ENCODE results near the gene TMEM232. TPM values are rescaled to one million over a fixed set of nuclear protein-coding genes. Genes with fewer than 3 reads are reported as not detected.

TMEM232 gene
- total RNA-seq, 1 donor from 2014 or later: 0.79 TPM

DNA sequence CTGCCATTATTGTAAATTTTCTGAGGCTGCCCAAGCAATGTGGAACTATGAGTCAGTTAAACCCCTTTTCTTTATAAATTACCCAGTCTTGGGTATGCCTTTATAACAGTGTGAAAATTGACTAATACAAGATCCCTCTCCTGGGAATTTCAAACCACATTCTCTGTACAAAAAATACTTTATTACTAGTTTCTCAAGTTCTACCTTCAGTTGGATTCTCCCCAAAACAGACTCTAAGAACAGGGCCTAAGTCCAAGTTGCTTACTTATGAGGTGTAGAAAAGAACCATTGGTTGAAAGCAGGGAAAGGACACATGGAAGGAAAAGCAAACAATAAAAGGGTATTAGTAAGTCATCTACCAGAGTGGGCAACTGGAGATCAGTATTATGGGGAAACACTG, 343.2 kb downstream of the TMEM232 start:
- FAIRE-seq (no peak), DNase-seq (ENCODE audit: low read depth) (no peak)
- H3K36me3 ChIP-seq (ENCODE audit: control insufficient read depth, insufficient read depth, low read length): no peaks in the 10 kb centered on the region
- H3K4me3 ChIP-seq (ENCODE audit: low read depth, low read length): no peak overlapping the region
- H3K27me3 ChIP-seq (ENCODE audit: control insufficient read depth, insufficient read depth, low read length): no peaks in the 10 kb centered on the region
- TF ChIP-seq, protein P1, sequence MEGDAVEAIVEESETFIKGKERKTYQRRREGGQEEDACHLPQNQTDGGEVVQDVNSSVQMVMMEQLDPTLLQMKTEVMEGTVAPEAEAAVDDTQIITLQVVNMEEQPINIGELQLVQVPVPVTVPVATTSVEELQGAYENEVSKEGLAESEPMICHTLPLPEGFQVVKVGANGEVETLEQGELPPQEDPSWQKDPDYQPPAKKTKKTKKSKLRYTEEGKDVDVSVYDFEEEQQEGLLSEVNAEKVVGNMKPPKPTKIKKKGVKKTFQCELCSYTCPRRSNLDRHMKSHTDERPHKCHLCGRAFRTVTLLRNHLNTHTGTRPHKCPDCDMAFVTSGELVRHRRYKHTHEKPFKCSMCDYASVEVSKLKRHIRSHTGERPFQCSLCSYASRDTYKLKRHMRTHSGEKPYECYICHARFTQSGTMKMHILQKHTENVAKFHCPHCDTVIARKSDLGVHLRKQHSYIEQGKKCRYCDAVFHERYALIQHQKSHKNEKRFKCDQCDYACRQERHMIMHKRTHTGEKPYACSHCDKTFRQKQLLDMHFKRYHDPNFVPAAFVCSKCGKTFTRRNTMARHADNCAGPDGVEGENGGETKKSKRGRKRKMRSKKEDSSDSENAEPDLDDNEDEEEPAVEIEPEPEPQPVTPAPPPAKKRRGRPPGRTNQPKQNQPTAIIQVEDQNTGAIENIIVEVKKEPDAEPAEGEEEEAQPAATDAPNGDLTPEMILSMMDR (IDR thresholded peaks at IDR 0.05; ENCODE audit: insufficient read depth, low read length, severe bottlenecking): no peak

DNA sequence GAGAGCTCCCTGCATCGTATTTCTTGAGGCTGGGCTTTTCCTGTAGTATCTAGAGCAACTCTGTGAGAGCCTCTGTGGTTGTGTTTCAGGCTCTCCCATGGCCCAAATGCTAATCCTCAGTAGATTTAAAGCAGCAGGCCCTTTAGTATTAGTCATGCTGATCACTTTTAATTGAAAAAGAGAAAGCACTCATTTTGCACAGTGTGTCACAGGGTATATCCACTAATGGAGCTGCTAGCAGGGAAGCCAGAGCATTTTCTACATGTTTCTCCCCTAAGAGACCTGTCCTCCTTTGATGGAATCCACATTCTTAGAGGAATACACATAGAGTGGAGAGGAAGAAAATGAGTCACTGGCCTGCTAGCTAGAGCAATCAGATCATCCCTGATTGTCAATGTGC, 348.5 kb downstream of the TMEM232 start:
- DNase-seq (ENCODE audit: low read depth) (peak; percentile 8), FAIRE-seq (no peak)

DNA sequence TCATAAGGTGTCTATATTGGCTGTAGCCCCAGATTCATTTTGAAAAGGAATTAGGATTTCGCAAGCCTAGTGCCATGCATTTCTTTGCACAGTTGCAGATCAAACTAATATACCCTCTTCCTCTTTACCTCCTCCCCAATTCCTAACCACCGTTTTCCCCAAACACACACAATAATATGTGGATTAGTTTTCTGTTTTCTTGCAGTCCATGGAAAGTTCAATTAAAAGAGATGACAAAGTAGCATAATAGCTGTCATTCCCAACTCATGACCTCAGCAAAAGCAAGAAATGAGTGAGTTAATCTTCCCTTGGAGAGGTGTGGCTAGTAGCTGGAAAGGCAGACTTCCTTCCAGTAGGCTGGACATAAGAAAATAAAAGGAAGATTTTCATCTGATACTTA, 349.1 kb downstream of the TMEM232 start:
- no peaks in the 10 kb centered on the region for H3K36me3 ChIP-seq (ENCODE audit: control insufficient read depth, insufficient read depth, low read length)
- H3K4me3 ChIP-seq (ENCODE audit: low read depth, low read length): no peak overlapping the region
- no peaks in the 10 kb centered on the region for H3K27me3 ChIP-seq (ENCODE audit: control insufficient read depth, insufficient read depth, low read length)
- TF ChIP-seq, protein P1 (IDR thresholded peaks at IDR 0.05; ENCODE audit: insufficient read depth, low read length, severe bottlenecking): no peak
- DNase-seq (ENCODE audit: low read depth) (no peak), FAIRE-seq (no peak)

More for the DNA sequence above, 348.5 kb downstream of the TMEM232 start:
- H3K36me3 ChIP-seq (ENCODE audit: control insufficient read depth, insufficient read depth, low read length): no peaks in the 10 kb centered on the region
- TF ChIP-seq, protein P1 (IDR thresholded peaks at IDR 0.05; ENCODE audit: insufficient read depth, low read length, severe bottlenecking): no peak
- no peaks in the 10 kb centered on the region for H3K27me3 ChIP-seq (ENCODE audit: control insufficient read depth, insufficient read depth, low read length)
- H3K4me3 ChIP-seq (ENCODE audit: low read depth, low read length): no peak overlapping the region

DNA sequence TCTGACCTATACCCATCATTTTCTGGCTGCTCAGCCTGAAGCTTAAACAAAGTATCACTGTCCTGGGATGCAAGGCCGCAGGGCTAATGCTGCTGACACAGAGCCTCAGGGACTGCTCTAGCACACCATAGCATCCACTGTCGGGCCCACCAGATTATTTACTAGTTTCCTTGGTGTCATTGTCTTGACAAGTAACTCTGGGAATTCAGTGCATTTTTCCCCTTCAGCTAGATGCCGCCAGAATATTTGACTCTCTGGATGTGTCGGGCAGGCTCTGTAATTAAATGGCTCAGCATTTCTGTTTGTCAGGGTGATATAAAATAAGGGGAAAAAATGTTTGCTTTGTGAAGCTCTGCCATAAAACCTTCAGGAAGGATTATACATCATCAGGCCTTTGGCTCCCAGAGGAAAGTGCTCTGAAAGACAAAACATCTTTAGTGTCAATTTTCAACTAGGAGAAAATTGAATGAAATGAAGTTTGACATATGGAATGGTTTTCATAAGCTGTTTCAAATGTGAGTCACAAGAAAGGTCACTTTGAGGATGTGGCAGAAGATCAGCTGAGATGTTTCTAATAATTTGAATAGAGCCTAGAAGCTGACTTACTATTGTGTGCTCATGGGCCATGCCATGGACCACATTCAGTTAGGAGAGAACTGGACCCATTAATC, 350.1 kb downstream of the TMEM232 start:
- Histone ChIP-seq H3K4me3 (ENCODE audit: low read depth, low read length) (no peak overlapping the region), H3K36me3 (ENCODE audit: control insufficient read depth, insufficient read depth, low read length) (no peaks in the 10 kb centered on the region), H3K27me3 (ENCODE audit: control insufficient read depth, insufficient read depth, low read length) (no peaks in the 10 kb centered on the region)
- FAIRE-seq (no peak), DNase-seq (ENCODE audit: low read depth) (no peak)
- TF ChIP-seq, protein P1 (IDR thresholded peaks at IDR 0.05; ENCODE audit: insufficient read depth, low read length, severe bottlenecking): no peak

DNA sequence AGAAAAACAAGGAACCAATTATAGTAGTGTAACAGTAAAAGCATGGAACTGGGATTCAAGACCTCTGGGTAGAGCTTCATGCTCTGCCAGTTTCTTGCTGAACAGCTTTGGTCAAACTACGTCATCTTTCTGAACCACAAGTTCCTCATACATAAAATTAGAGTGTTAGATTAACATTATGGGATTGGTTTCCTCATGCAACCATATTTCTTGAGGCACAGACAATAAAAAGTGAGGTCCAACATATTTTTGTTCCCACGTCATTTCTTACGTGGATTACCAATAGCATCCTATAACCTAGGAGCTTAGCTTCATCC, 354.8 kb downstream of the TMEM232 start:
- FAIRE-seq: no peak
- no peaks in the 10 kb centered on the region for H3K36me3 ChIP-seq (ENCODE audit: control insufficient read depth, insufficient read depth, low read length)
- TF ChIP-seq, protein P1 (IDR thresholded peaks at IDR 0.05; ENCODE audit: insufficient read depth, low read length, severe bottlenecking): no peak

More for the DNA sequence above, 354.8 kb downstream of the TMEM232 start:
- no peak overlapping the region for H3K4me3 ChIP-seq (ENCODE audit: low read depth, low read length)
- H3K27me3 ChIP-seq (ENCODE audit: control insufficient read depth, insufficient read depth, low read length): no peaks in the 10 kb centered on the region
- DNase-seq (ENCODE audit: low read depth): no peak
